ENCODE measurements around the gene CHST9.

- TF ChIP-seq, protein P1, sequence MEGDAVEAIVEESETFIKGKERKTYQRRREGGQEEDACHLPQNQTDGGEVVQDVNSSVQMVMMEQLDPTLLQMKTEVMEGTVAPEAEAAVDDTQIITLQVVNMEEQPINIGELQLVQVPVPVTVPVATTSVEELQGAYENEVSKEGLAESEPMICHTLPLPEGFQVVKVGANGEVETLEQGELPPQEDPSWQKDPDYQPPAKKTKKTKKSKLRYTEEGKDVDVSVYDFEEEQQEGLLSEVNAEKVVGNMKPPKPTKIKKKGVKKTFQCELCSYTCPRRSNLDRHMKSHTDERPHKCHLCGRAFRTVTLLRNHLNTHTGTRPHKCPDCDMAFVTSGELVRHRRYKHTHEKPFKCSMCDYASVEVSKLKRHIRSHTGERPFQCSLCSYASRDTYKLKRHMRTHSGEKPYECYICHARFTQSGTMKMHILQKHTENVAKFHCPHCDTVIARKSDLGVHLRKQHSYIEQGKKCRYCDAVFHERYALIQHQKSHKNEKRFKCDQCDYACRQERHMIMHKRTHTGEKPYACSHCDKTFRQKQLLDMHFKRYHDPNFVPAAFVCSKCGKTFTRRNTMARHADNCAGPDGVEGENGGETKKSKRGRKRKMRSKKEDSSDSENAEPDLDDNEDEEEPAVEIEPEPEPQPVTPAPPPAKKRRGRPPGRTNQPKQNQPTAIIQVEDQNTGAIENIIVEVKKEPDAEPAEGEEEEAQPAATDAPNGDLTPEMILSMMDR (IDR thresholded peaks at IDR 0.05; ENCODE audit: low read depth, low read length) = no peak
- no peak for TF ChIP-seq EZH2phosphoT487 (IDR thresholded peaks at IDR 0.05; ENCODE audit: low read depth)
These were observed 74.8 kb downstream of the CHST9 start for GRCh38 chr18:27110319-27110718.

All from OCI-LY3 (cell line).